ENCODE measurements around the gene DDX1.

DDX1 gene

DNA sequence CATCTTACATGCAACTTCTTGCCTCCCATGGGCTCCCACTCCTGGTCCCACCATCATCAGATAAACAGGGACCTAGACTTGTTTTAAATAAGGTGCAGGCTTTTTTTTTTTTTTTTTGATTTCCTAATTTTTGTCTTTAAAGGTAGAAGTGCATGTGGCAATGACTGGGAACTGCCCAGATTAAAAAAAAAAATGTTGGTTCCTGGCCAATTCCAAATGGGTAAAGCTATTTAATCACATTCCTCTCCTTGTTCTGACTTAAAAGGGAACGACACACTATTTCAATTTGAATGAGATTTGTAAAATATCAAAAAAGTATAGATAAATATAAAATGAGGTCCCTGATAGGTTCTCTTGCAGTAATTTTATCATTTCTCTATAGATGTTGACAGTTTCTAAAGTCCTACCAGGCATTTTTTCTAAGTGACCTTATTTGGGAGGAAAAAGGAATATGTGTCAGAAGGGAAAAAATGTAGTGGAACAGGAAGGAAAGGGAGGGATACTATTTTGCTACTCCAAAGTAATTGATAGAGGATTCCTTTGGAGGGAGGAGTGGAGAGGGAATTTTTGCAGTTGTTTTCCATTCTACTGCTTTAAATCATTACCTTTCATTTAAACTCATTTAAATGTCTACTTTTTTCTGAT lies 43.3 kb downstream of the DDX1 start:
- H3K27ac ChIP-seq = no peak overlapping the region
- no peak for TF ChIP-seq CTCF (conservative IDR thresholded peaks at IDR 0.05)

DNA sequence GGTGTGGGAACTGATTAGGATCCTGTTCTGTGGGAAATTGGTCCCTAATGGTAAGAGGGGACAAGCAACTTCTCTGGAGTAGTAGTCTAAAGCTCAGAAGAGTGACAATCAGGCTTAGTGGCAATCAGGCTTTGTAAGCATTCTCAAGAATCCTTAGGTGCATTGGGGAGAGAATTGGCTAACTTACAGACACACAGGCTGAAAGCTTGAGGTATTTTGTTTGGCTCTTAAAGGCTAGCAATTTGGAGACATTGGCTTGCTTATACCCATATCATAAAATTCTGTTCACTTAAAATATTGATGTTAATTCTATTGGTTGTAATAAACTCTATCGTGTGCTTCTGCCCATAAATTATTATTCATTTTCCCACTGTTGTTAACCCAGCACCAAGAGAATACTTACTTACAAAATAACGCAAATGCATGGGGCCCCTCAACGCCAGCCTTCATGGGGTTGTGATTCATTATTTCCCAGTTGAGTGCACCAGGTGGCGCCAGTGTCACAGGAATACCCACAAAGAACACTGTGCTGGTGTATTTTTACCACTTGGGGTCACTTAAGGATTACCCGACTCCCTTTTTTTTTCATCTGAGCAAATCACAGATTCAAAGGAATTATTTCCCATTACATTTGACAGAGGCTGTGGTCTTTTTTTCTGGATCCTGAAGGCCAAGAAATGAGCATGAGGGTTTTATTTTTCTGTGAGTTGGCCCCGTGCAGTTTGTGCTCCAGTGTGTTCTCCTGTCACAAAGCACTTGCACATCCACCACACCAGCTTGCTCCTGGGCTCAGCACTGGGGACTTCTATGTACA lies 45.5 kb downstream of the DDX1 start:
- peak; percentile 83 for TF ChIP-seq CTCF (conservative IDR thresholded peaks at IDR 0.05)
- no peak overlapping the region for H3K27ac ChIP-seq

DNA sequence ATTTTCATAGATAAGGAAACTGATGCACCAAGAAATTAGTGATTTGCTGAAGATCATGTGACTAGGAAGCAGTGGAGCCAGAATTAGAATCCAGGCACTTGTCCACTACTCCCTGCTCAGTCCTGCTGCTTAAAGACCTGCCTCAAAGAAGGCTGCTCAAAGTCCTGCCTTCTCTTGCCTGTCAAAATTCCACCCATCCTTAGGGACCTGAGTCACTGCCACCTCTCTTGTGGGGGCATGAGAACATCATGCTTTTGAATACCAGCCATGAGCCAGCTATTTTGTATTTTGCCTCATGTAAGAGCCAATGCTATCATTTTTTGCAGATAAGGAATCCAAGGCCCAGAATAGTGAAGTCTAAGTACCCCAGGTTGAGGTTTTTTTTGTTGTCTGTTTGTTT lies 47.1 kb downstream of the DDX1 start:
- no peak for TF ChIP-seq CTCF (conservative IDR thresholded peaks at IDR 0.05)
- no peak overlapping the region for H3K27ac ChIP-seq

DNA sequence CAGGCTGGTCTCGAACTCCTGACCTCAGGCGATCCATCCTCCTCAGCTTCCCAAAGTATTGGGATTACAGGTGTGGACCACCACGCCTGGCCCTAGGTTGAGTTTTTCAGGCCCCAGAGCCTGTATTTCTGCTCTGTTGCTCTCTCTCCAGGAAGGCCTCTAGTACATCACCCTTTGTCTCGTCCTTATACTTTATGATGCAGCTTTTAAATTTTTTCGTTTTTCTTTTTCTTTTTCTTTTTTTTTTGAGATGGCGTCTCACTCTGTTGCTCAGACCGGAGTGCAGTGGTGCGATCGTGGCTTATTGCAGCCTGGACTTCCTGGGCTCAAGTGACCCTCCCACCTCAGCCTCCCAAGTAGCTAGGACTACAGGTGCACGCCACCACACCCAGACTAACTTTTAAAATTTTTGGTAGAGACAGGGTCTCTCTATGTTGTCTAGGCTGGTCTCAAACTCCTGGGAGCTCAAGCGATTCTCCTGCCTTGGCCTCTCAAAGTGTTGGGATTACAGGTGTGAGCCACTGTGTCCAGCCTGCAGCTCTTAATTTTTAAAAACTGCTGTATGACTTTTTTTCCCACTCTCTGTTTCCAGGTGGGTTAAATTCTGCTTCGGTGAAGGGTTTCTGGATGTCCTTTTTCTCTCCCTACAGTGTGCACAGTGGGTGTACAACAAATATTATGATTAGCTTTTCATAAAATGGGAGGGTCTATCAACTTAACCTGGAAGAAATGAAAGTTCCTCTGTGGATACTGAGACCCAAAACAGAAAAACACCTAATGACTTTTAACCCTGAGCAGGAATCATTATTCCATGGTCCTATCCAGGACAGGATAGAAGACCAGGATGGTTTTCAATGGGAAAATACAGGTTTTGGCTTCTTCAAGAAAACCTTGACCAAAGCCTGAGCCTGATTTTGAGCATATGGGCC lies 47.9 kb downstream of the DDX1 start:
- no peak for TF ChIP-seq CTCF (conservative IDR thresholded peaks at IDR 0.05)
- H3K27ac ChIP-seq = no peak overlapping the region

DNA sequence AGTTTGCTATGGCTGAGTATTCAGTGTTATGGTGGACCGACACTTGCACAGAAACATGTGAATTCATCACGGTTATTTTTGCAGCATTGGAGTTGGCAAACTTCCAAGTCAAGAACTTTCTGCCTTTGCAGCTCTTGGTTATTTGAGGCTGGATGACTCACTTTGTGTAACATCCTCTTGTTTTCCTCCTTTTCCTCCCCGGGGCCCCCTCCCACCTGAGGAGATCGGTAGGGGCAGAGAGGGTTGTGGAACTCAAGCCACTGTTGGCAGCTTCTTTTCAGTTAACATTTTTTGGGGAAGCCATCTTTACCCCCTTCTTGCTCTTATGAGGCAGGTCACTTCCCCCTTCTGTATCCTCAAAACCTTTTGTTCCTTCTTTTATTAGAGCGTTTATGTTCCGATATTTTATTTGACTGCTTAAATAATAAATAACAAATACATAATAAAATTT lies 48.6 kb downstream of the DDX1 start:
- no peak for TF ChIP-seq CTCF (conservative IDR thresholded peaks at IDR 0.05)

DNA sequence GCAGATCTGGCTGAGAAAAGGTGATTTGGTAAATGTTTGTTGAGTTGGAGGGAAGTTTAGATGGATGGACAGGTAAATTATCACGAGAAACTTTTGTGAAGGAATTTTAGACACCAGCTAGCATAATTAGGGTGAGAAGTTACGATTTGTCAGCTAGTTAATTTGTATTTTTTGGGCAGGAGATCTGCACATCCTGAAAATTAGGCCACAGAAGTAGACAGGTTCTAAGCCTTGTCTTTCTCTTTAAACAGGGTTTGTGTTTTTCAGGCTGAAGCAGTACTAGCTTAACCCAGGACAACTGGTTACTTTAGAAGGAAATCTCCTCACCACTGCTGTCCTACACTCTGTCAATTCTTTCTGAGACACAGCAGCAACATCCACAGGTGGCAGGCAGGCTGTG lies 49.1 kb downstream of the DDX1 start:
- H3K27ac ChIP-seq = peak overlapping the region; percentile 66
- TF ChIP-seq CTCF (conservative IDR thresholded peaks at IDR 0.05) = no peak

More for the DNA sequence above, 48.6 kb downstream of the DDX1 start:
- H3K27ac ChIP-seq = no peak overlapping the region; the same call in 1 of the 2 replicates

DNA sequence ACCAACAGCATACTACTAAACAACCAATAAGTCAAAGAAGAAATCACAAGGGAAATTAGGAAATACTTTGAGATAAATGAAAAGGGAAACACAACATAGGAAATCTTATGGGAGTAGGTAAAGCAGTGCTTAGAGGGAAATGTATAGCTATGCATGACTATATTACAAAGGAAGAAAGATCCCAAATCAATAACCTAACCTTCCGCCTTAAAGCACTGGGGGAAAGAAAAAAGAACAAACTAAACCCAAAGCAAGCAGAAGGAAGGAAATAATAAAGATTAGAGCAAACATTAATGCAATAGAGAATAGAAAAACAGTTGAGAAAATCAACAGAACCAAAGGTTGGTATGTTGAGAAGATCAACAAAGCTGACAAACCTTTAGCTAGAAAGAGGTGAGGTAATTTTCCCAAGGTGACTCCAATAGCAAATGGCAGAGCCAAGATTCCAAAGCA lies 49.9 kb downstream of the DDX1 start:
- no peak for TF ChIP-seq CTCF (conservative IDR thresholded peaks at IDR 0.05)
- peak overlapping the region; percentile 66 for H3K27ac ChIP-seq

Measured in VCaP (cell line).